Fibroblast of upper back skin (primary cell): Measurements from ENCODE around the gene RCOR1.
"Not testable (repeated sequence)": the region's sequence is repeated elsewhere in the genome, so short reads cannot be mapped to it uniquely, and the experiment has no call there.

Experiments
- DNase-seq: peaks from one replicate; pipeline ENCODE4 v3.0.0-alpha.2; 2013

The RCOR1 gene

DNA sequence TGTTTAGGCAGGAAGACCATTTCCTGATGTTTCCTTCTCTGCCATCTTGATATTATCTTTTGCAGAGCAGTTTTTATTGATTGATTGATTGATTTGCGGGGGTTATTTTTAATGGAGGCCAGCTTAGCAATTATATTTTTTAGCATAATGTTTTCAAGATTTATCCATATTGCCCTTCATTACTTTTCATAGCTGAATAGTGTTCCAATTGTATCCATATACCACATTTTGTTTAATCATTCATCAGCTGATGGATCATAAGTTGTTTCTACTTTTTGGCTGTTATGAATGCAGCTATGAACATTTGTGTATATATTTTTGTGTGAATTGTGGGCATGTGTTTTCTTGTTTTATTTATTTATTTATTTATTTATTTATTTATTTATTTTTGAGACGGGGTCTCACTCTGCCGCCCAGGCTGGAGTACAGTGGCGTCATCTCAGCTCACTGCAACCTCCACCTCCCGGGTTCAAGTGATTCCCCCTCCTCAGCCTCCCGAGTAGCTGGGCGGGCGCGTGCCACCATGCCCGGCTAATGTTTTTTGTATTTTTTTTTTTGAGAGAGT, 20.9 kb upstream of the RCOR1 start:
- no peak for DNase-seq

DNA sequence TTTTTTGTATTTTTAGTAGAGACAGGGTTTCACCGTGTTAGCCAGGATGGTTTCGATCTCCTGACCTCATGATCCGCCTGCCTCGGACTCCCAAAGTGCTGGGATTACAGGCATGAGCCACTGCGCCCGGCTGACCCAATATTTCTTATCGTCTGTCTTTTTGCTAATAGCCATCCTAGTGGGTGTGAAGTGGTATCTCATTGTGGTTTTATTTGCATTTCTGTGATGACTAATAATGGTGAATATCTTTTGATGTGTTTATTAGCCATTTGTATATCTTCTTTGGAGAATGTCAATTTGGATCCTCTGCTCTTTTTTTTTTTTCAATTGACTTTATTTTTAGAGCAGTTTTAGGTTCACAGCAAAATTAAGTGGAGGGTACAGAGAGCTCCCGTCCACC, 19.3 kb upstream of the RCOR1 start:
- DNase-seq, result not testable (repeated sequence)

DNA sequence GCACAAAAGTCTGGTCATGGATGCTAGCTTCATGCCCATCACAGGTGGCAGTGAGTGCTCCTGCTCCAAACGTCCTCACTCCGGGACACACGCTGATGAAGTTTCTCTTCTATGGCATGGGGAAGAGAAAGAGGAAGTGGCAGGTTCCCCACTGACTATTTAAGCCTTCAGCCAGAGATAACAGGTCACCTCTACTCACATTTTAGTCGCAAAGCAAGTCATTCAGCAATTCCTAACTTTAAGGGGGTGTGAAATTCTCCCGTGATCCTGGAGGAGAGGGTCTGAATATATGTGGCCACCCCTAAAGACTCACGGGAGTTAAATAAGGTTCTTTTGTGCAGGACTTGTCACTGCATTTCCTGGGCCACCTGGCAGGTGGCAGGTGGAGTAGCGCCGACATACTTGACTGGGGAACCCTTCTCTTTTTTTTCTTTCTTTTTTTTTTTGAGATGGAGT, 18.8 kb upstream of the RCOR1 start:
- DNase-seq, result no peak

DNA sequence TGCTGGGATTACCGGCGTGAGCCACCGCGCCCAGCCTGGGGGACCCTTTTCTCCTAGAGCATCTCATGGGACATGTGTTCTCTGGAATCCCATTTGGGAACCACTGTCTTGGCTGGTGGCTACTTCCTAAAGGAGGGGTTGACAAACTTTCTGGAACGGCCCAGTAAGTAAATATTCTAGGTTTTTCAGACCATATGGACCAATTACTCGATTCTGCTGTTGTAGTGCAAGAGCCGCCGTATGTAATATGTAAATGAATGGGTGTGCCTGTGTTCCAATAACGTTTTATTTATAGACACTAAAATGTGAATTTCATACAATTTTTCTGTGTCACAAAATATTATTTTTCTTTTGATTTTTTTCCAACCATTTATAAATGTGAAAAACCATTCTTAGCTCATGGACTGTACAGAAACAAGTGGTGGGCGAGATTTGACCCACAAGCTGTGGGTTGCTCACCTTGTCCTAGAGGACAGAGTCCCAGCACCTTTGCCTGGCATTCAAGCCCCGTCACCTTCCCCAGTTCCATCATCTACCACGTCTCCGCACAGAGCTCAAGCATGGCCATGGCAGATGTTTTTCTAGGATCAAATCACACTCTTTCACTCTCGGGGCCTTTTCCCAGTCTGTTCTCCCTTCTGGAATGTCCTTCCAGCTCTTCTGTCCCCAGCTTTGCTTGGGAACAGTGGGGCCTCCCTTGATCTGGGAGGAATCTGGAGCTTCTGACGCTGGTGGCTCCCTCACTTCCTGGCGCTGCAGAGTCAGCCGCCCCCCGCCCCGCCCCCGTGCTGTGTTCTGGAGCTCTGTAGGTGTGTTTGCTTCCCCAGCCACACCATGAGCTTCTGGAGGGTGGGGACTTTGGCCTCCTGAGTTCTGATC, 17.9 kb upstream of the RCOR1 start:
- DNase-seq, result no peak

DNA sequence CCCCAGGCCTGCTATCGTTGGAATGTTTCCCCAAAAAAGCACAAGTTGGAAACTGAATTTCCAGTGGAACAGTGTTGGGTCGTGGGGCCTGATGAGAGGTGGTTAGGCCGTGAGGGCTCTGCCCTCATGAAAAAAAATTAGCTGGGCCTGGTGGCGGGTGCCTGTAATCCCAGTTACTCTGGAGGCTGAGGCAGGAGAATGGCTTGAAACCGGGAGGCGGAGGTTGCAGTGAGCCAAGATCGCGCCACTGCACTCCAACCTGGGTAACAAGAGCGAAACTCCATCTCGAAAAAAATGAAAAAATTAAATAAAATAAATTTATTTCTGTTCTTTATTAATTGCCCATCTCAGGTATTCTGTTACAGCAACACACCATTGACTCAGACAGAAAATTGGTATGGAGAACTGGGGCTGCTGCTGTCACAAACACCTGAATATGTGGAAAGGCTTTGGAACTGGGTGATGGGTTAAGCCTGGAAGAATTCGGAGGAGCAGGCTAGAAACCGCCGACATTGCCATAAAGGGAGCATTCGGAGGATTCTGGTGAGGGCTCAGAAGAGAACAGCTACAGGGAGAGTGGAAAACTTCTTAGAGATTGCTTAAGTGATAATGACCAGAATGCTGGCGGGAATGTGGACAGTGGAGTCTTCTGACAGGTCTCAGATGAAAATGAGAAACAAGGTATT, 17.1 kb upstream of the RCOR1 start:
- no peak for DNase-seq

DNA sequence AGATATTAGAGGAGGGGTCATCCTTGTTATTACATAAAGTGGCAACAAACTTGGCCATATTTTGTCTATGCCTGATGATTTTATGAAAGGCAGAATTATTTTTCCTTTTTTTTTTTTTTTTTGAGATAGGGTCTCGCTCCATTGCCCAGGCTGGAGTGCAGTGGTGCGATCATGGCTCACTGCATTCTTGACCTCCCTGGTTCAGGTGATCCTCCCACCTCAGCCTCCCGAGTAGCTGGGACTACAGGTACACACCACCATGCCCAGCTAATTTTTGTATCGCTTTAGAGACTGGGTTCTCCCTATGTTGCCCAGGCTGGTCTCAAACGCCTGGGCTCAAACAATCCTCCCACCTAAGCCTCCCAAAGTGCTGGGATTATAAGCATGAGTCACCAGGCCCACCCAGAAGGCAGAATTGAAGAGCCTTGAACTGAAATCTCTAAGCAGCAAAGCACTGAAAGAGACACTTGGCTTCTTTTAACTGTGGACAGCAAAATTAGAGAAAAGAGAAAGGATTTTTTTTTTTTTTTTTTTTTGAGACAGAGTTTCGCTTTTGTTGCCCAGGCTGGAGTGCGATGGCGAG, 16.5 kb upstream of the RCOR1 start:
- DNase-seq, result not testable (repeated sequence)

DNA sequence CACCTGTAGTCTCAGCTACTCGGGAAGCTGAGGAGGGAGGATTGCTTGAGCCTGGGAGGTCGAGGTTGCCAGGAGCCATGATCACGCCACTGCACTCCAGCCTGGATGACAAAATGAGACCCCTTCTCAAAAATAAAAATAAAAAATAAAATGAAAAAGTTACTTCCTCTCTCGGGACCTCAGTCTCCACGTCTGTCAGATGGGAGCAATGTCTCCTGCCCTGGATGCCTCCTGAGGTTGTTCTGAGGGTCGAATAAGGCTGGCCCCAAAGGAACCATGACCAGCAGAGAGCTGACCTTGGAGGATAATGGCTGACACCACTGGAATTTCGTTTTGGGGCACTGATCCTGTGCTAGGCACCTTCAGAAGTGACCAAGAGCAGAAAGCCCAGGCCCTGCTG, 13.6 kb upstream of the RCOR1 start:
- DNase-seq, result no peak

DNA sequence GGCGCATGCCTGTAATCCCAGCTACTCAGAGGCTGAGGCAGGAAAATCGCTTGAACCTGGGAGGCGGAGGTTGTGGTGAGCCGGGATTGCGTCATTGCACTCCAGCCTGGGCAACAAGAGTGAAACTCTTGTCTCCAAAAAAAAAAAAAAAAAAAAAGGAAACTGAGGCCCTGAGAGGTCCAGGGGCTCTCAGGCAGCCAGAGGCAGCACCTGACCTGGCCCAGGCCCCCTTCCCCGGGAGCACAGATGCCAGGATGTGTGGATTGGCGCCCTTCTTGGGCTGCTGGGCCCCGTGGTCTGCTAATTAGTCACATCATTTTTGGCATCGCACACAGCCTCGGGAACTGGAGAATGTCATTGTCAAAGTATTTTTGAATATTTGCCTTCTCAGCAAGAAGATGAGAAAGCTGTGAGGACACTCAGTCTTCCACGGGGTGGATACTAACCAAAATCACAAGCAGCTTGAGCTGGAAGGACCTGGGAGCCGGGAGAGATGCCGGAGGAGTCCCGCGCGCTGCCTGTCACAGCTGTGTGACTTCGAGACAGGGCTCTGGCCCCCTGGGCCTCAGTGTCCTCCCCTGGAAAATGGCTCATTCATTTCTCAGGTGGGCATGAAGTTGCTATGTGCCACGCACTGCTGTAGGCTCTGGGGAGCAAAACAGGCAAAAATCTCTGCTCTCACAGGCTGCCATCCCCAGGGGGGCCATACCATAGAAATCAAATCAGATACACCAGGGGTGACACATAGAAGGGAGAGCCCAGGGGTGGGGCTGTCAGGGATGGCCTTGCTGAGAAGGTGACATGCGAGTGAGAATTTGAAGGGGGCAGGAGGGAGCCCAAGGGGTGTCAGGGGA, 12.5 kb upstream of the RCOR1 start:
- peak; percentile 76 for DNase-seq

DNA sequence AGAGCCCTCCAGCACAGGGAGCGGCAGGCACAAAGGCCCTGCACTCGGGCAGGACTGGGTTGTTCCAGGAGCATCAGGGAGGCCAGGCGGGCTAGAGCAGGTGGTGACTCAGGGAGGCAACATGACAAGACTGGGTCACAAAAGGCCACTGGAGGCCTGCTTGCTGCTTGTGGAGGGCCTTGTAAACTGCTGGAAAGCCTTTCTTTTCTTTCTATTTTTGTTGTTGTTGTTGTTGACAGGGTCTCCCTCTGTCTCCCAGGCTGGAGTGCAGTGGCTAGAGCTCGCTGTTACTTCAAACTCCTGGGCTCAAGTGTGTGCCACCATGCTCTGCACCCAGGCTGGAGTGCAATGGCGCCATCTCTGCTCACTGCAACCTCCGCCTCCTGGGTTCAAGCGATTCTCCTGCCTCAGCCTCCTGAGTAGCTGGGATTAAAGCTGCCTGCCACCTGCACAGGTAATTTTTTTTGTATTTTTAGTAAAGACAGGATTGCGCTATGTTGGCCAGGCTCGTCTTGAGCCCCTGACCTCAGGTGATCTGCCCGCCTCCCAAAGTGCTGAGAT, 11.8 kb upstream of the RCOR1 start:
- DNase-seq, result no peak

DNA sequence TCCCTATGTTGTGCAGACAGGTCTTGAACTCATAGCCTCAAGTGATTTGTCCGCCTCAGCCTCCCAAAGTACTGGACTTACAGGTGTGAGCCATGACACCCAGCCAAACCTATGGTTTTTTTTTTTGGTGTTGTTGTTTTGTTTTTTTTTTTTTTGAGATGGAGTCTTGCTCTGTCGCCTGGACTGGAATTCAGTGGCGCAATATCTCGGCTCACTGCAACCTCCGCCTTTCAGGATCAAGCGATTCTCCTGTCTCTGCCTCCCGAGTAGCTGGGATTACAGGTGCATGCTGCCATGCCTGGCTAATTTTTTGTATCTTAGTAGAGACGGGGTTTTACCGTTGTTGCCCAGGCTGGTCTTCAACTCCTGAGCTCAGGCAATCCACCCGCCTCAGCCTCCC, 11.3 kb upstream of the RCOR1 start:
- DNase-seq, result no peak

DNA sequence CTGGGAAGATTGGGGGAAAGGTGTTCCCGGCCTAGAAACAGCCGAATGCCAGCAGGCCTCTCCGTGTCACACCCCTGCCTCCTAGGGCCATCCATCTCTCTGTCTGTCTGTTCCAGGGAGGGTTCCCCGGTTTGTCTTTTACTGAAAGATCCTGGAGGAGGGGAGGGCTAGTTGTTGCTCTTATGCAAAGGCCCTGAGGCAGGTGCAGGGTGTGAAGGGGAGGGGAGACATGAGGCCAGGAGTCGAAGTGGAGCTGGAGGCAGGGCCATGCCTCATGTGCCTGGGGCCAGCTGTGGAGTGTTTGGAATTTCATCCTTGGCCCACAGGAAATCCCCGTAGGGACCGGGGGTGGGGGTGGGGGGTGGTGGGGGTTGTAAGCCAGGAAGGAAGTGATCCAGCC, 8.7 kb upstream of the RCOR1 start:
- DNase-seq, result no peak

DNA sequence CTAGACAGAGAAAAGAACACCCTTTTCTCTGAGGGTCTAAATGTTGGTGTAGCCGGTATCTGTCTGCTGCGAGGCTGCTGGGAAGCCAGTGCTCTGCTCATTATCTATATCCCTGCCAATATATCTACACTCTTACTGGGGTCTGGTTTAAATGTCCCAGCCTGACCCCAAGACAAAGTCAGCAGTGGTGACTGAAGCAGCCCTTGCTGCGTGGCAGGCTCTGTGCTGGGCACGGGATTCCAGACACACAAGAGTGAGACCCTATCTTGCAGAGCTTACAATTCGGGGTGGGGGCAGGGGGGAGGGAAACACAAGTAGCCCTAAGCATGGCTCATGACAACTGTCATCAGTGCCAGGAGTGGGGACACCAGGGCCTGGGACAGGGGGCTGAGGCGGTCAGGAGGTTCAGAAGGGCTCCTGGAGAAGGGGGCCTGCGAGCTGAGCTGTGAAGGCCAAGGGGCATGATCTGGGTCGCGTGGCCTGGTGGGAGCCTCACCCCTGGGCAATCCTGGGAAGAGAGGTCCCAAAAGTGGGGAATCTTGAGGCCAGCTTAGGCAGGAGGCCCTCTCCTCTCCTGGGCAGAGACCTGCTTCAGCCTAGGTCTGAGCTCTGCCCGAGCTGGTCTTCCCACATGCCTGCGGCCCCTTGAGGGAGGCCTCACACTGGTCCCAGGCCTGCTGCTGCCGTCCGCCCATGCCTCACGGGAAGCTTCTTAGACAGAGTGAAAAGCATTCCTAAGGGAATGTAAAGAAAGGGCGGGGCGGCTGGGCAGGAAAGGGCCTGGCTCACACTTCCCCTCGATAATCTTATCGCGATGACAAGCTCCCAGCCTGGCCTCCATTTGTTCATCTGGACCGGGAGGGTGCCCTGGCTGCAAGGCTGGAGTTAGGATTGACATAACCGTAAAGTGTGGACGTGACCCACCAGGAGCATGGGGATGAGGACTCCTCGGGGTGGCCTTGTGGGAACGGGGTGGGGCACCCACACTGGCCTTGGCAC, 7.3 kb upstream of the RCOR1 start:
- DNase-seq, result peak; percentile 51

DNA sequence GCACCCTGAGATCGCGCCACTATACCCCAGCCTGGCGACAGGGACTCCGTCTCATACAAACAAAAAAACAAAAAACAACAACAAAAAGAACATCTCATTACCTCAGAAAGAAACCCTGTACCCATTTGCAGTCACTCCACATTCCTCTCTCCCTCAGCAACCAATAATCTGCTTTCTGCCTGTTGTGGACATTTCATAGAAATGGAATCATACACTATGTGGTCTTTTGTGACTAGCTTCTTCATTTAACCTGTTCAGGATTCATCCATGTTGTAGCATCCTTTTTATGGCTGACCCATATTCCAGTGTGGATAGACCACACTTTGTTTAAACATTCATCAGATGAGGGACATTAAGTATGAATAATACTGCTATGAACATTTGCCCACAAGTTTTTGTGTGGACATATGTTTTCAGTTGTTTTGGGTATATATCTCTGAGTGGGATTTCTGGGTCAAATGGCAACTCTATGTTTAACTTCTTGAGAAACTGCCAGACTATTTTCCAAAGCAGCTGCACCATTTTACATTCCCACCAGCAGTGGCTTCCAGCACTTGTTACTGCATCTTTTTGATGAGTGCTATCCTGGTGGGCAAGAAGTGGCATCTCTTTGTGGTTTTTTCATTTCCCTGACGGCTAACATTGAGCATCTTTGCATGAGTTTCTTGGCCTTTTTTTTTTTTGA, 5.9 kb upstream of the RCOR1 start:
- DNase-seq, result peak; percentile 76

DNA sequence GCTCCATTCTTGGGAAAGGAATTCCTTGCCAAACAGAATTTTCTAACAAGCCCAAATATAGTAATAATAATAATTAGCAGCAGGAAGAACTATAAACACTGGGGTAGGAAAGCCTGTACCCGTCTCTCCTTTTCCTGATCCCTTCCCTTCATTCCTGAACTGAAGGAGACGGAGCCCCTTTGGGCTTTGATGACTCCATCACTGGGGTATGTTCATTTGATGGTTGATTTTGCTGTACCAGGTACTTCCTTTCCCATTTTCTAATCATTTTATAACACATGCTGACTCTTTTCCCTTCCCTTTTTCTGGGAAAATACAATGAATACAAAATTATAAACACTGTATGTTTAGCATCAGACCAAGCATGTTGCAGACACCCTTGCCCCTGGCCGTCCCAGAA, 3.6 kb upstream of the RCOR1 start:
- peak; percentile 31 for DNase-seq

DNA sequence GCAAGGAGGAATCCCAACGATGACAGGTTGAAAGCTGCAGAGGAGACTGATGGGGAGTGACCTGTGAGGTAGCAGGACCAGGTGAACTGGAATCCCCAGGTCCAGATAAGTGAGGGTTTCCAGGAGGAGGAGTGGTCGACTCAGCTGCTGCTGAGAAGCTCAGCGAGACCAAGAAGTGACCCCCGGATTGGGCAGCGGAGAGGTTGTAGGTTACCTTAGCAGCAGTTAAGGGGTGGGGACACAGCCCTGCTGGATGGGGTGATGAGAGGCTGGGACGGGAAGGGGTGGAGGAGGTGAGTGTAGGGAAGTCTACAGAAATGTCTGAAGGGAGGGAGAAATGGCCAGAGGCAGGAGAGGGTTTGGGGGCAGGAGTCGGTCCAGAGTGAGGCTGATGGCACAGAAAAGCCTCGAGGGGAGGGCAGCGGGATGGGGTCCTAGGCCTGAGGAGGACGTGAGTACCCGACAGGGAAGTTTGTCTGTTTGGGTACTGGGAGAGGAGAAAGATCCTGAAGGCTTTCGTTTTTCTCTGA, 2.6 kb upstream of the RCOR1 start:
- DNase-seq, result no peak

DNA sequence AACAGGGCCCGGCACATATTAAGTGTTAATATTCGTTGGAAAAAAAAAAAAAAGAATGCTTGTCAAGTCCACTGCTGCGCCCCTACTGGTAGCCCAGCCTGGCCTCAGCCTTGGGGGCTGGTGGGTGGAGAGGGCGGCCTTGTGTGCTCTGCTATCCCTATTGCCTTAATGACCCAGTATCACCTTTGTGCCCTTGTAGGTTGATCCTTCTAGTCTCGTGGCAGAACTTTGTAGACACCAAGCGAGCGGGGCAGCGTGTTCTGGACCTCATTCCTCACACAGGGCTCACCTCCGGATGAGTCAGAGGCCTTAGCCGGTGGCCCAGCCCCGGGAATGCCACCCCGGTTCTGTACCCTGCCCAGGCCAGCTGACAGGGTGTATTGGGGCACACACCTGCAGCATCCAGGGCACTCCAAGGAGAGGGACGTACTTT, 1.8 kb upstream of the RCOR1 start:
- no peak for DNase-seq

DNA sequence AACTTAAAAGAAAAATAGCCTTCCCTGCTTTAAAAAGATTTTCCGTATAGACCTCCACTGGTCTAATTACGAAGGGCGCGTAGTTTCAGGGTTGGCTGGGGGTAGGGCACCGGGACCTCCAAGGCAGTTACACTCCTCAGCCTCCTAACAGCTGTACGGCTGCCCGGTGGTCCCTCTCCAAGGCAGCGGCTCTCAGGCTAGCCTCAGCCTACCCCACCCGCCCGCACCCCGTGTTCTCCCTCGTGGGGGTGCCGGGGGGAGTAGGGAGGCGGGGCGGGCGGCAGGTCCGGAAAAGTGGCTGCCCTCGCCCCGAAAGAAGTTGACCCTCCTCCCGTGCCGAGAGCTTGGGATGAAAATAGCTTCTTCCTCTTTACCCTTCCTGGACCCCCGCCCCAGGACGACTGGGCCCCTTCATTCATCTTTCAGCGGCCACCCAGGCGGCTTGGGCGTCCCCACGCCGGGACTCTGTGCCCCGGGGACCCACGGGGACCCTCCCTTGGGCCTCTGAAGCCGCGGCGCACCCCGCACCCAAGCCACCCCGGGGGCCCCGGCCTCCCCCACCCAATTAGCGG, 991 bp upstream of the RCOR1 start:
- DNase-seq, result no peak

DNA sequence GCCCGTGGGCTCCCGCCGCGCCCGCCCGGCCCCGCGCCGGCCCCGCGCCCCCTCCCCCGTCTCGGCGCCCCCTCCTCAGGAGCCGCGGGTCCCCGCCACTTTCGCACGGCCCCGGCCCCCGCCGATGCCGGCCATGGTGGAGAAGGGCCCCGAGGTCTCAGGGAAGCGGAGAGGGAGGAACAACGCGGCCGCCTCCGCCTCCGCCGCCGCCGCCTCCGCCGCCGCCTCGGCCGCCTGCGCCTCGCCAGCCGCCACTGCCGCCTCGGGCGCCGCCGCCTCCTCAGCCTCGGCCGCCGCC, 263 bp downstream of the RCOR1 start:
- DNase-seq, result no peak

DNA sequence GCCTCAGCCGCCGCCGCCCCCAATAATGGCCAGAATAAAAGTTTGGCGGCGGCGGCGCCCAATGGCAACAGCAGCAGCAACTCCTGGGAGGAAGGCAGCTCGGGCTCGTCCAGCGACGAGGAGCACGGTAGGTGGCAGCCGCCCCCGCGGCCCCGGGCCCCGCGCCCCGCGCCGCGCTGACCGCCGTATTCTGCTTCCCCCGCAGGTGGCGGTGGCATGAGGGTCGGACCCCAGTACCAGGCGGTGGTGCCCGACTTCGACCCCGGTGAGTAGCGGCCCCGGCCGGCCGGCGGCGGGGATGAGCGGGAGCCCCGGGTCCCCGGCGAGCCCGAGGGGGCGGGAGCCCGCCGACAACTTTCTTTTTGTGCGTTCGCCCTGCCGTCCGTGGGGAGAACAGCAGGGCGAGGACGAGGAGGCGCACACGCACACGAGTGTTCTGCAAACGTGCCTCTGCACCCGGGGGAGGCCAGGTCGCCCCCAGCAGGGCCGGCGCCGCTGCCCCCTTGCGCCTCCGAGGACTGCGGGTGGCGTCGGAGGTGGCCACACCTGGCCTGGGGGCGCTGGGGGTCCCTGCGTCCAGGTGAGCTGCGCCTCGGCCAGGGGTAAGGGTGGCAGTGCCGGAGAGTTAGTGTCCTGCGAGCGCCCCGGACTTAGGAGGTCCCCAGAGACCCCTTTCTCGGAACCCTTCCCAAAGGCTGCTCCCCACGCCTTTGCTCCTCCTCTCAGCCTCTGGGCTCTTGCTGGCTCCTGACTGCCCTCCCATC, 794 bp downstream of the RCOR1 start:
- no peak for DNase-seq
